Aorta (tissue), 5 donors: ENCODE results near the gene SULT1A3. TPM values are rescaled to one million over a fixed set of nuclear protein-coding genes. Genes with fewer than 3 reads are reported as not detected.
A peak's percentile ranks its signal among the peaks of the same experiment; 100 is the strongest.
"Not testable (repeated sequence)": the region's sequence is repeated elsewhere in the genome, so short reads cannot be mapped to it uniquely, and the experiment has no call there.

Experiments used
- ATAC-seq: fragments of 200-7000 bp; cut with Tn5 transposase; one replicate; pipeline ENCODE4 v1.9.1; 2022; ENCODE audit warnings: moderate library complexity; ENCODE audit not compliant: low FRiP score
- DNase-seq, 2 donors: peaks; one replicate each; pipeline ENCODE4 v3.0.0-alpha.2; 2020
- H3K27ac ChIP-seq, 2 donors: one replicate each; pipeline ENCODE4 v1.5.1; 2013; ENCODE audit warnings: low read length in 2 of 2, mild to moderate bottlenecking in 2 of 2, moderate library complexity in 2 of 2, control low read depth in 1 of 2, inconsistent platforms in 1 of 2, low read depth in 1 of 2
- H3K27me3 ChIP-seq, 2 donors: one replicate each; pipeline ENCODE4 v1.6.1; 2013; ENCODE audit warnings: control low read depth in 1 of 2, low read length in 1 of 2, mild to moderate bottlenecking in 1 of 2, moderate library complexity in 1 of 2; ENCODE audit not compliant: insufficient read depth in 2 of 2, control insufficient read depth in 1 of 2
- H3K36me3 ChIP-seq, 2 donors: one replicate each; pipeline ENCODE4 v1.6.1; 2013; ENCODE audit warnings: control low read depth in 1 of 2, low read length in 1 of 2, mild to moderate bottlenecking in 1 of 2; ENCODE audit not compliant: insufficient read depth in 2 of 2, control insufficient read depth in 1 of 2
- H3K4me1 ChIP-seq, 2 donors: one replicate each; pipeline ENCODE4 v1.6.1; 2013; ENCODE audit warnings: low read length in 2 of 2, control low read depth in 1 of 2, mild to moderate bottlenecking in 1 of 2, moderate library complexity in 1 of 2; ENCODE audit not compliant: insufficient read depth in 2 of 2, control insufficient read depth in 1 of 2
- H3K4me3 ChIP-seq, 2 donors: one replicate each; pipeline ENCODE4 v1.5.1; 2013; ENCODE audit warnings: low read length in 2 of 2, control low read depth in 1 of 2, mild to moderate bottlenecking in 1 of 2
- H3K9me3 ChIP-seq: one replicate; pipeline ENCODE4 v1.6.1; 2013; ENCODE audit warnings: mild to moderate bottlenecking, low read length; ENCODE audit not compliant: control insufficient read depth
- WGBS, 2 donors: extraction: QIAGEN DNeasy Blood & Tissue Kit; methylation state at CpG; one replicate each; pipeline ENCODE4 v1.1.7; 2013; 5-methylcytosine and 5-hydroxymethylcytosine counted together
- intact Hi-C, 2 donors: fragments of 100-400 bp; cut with DNase I; formaldehyde crosslinking; loops; one replicate each; pipeline versions ENCODE4 v1.14.2 to v1.15.0; 2022
- polyA plus RNA-seq, 2 donors: library from polyadenylated mRNA; stranded (reverse); fragments of 200-250 nt; gene quantifications; one replicate each; pipeline ENCODE4 v1.2.3, GENCODE V29; 2013
- total RNA-seq, 2 donors: library from RNA; stranded (reverse); fragmentation: NEBNext Ultra II Directional; extraction: Animal tissue kit (Norgen Biotek cat#: 25700); gene quantifications; one replicate each; pipeline ENCODE4 v1.2.1, GENCODE V29; 2021
- donor health status: healthy with polysubstance abuse.
- donor health status: Bipolar disorder and iron deficiency.
- donor health status: DM: no; HTN: no; CAD: no.
- donor health status: DM: no; HTN: no; CAD: no.
- donor health status: DM: yes; HTN: yes; CAD: no.

Gene SULT1A3
- total and polyA plus RNA-seq, 4 donors, result 6.6 to 91.1 (median 24.7) TPM

DNA sequence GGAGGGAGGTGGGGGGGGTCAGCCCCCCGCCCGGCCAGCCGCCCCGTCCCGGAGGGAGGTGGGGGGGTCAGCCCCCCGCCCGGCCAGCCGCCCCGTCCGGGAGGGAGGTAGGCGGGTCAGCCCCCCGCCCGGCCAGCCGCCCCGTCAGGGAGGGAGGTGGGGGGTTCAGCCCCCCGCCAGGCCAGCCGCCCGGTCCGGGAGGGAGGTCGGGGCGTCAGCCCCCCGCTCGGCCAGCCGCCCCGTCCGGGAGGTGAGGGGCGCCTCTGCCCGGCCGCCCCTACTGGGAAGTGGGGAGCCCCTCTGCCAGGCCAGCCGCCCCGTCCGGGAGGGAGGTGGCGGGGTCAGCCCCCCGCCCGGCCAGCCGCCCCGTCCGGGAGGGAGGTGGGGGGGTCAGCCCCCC is 29.6 kb upstream of the SULT1A3 start:
- 94 to 98% methylated on average over 11 to 36 of the region's 38 CpGs for WGBS, 2 donors
- not testable (repeated sequence) for H3K36me3 ChIP-seq, ATAC-seq, H3K27ac ChIP-seq, H3K27me3 ChIP-seq, H3K4me3 ChIP-seq, H3K4me1 ChIP-seq, H3K9me3 ChIP-seq
- DNase-seq, result peak in 1 of 2 donors; percentile 22
- intact Hi-C loops, result loop anchor here in 1 of 2 donors (10.0 kb wide), 1 partner anchor 55 kb away; the partner anchor contains the start of gene GDPD3

DNA sequence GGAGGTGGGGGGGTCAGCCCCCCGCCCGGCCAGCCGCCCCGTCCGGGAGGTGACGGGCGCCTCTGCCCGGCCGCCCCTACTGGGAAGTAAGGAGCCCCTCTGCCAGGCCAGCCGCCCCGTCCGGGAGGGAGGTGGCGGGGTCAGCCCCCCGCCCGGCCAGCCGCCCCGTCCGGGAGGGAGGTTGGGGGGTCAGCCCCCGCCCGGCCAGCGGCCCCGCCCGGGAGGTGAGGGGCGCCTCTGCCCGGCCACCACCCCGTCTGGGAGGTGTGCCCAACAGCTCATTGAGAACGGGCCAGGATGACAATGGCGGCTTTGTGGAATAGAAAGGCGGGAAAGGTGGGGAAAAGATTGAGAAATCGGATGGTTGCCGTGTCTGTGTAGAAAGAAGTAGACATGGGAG is 28.9 kb upstream of the SULT1A3 start:
- WGBS, 2 donors, result 88 to 90% methylated on average over 15 to 27 of the region's 31 CpGs
- H3K27me3 ChIP-seq, ATAC-seq, H3K36me3 ChIP-seq, H3K4me3 ChIP-seq, H3K9me3 ChIP-seq, H3K27ac ChIP-seq, H3K4me1 ChIP-seq, DNase-seq, intact Hi-C loops: not testable (repeated sequence)

DNA sequence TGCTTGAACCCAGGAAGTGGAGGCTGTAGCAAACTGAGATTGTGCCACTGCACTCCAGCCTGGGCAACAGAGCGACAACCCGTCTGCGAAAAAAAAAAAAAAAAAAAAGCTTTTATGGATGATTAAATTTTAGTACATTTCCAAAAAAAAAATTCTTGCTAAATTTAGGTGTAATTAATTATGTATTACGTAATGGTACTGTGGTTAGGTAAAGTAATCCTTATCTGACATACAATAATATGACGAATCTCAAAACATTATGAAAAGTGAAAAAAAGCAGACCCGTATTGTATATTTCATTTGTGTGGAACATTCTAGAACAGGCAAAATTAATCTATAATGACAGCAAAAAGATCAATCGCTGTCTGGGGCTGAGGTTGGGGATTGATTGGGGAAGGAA is 26.0 kb upstream of the SULT1A3 start:
- 72% methylated on average over 7 of the region's 7 CpGs for WGBS, 2 donors
- no peaks in the 10 kb centered on the region for H3K4me1 ChIP-seq
- intact Hi-C loops, result no loop called here

DNA sequence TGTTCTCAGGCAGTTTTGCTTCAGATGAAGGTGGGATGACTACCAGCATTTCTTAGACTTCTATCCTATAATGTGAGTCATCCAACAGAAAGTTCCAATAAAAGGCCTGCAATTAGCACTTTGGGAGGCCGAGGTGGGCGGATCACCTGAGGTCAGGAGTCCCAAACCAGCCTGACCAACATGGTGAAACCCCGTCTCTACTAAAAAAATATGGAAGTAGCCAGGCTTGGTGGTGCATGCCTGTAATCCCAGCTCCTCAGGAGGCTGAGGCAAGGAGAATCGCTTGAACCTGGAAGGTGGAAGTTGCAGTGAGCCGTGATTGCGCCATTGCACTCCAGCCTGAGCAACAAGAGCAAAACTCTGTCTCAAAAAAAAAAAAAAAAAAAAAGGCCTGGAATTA is 22.2 kb upstream of the SULT1A3 start:
- peak in 1 of 2 donors; percentile 49 for DNase-seq
- ATAC-seq, H3K27ac ChIP-seq, H3K36me3 ChIP-seq, H3K4me1 ChIP-seq, H3K27me3 ChIP-seq, intact Hi-C loops, H3K9me3 ChIP-seq, H3K4me3 ChIP-seq: not testable (repeated sequence)
- WGBS, 2 donors, result 88 to 90% methylated on average over 6 of the region's 6 CpGs

More for the DNA sequence above, 26.0 kb upstream of the SULT1A3 start:
- Histone ChIP-seq H3K27me3 (no peaks in the 10 kb centered on the region), H3K4me3 (no peak overlapping the region), H3K27ac (no peak overlapping the region), H3K36me3 (no peaks in the 10 kb centered on the region), H3K9me3 (no peaks in the 10 kb centered on the region)
- no peak for ATAC-seq
- DNase-seq, result no peak

DNA sequence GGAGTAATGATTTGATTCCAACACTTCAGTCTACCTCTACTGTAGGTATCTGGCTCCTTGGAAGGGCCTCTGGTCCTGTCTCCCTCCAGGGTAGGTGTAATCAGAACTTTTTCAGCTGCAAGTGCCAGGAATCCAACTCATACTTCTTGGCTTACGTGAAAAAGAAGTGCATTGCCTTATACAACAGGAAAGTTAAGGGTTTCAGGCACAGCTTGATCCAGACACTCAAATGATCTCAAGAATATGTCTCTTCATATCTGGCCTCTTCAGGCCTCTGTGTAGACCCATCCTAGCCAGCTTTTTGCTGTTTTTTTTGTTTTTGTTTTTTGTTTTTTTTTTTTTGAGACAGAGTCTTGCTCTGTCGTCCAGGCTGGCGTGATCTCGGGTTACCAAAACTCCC is 19.9 kb upstream of the SULT1A3 start:
- Histone ChIP-seq H3K9me3 (no peaks in the 10 kb centered on the region), H3K4me1 (no peaks in the 10 kb centered on the region), H3K27ac (no peak overlapping the region), H3K27me3 (no peaks in the 10 kb centered on the region), H3K36me3 (no peaks in the 10 kb centered on the region), H3K4me3 (no peak overlapping the region)
- ATAC-seq (no peak), DNase-seq (no peak)
- WGBS, 2 donors, result 92 to 94% methylated on average over 4 of the region's 4 CpGs
- intact Hi-C loops, result no loop called here

DNA sequence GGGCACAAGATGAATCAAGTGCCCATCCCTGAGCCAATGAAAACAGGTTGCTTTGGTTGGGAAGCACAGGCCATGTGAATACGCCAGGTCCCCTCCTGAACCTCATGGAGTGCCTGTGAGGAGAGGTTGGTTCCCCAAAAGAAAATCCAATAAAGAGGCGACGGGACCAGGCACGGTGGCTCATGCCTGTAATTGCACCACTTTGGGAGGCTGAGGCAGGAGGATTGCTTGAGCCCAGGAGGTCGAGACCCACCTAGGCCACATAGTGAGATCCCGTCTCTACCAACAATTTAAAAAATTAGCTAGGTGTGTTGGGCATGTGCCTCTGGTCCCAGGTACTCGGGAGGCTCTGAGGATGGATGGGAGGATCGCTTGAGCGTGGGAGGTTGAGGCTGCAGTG is 19.1 kb upstream of the SULT1A3 start:
- no peak overlapping the region for H3K4me3 ChIP-seq
- no peaks in the 10 kb centered on the region for H3K27me3 ChIP-seq
- H3K9me3 ChIP-seq, result no peaks in the 10 kb centered on the region
- no peaks in the 10 kb centered on the region for H3K36me3 ChIP-seq
- ATAC-seq (no peak), DNase-seq (no peak)
- H3K4me1 ChIP-seq, result no peaks in the 10 kb centered on the region
- H3K27ac ChIP-seq, result no peak overlapping the region
- 93 to 97% methylated on average over 9 of the region's 9 CpGs for WGBS, 2 donors
- intact Hi-C loops, result loop anchor here in 1 of 2 donors (5.0 kb wide), 1 partner anchor 58 kb away; the partner anchor contains the start of gene MAPK3

DNA sequence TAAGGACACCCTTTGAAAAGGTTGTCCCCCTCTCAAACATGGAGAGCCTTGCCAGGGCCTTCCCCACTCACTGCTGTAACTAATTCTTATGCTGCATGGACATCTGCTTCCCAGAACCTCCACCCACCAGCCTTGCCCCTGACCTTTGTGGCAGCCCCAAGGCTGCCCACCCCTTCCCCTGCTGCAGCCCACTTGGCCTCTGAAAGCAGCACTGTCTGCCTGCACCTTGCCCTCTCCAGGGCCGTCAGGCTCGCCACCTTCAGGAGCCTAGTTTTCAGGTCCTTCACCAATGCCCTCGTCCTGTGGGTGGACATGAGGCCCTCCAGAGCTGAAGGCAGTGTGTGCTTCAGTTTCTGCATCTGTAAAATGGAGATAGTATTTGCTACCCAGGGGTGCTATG is 18.3 kb upstream of the SULT1A3 start:
- 77 to 91% methylated on average over 3 of the region's 3 CpGs for WGBS, 2 donors
- no peak for ATAC-seq

DNA sequence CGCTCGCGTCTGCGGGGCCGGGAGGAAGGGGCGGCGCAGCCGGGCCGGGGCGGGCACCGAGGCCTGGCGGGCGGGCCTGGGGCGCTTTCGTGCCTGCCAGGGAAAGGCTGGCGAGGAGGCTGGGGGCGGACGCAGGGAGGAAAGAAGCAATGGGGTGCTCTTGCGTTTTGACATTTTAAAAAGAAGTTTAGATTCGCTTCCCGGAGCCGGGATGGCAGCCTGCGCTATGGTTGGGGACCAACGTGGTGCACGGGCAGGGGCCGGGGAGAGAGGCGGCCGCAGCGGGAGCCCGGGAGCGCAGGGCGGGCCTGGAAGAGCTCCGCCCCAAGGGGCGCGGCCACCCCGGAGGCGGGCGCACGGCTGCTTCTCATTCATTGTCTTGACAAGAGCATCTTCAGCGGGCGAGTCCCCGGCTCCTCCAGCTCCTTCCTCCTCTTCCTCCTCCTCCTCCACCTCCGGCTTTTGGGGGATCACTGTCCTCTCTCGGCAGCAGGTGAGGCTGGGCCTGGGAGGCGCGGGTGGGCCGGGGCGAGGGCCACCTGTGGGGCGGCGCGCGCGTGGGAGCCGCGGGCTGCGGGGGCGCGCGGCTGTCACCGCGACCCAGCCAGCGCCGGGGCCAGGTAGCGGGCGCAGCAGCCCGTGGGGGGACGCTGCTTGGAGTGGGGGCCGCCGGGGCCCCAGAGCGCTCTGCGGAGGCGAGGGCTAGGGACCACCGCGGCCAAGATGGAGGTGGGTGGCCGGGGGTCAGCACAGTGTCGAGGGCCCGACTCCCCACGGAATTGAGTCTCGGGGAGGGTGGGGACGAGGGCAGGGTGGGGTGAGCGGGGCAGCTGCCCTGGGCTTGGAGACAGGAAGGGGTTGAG is 15.6 kb upstream of the SULT1A3 start, which contains the start of gene CORO1A:
Gene CORO1A (plus strand): TSS at position 370 of the 863 bp plus-strand sequence. CDS start 1,608 bp downstream, outside the sequence.
- DNase-seq (peak; percentile 91 to 94), ATAC-seq (peak; percentile 86)
- Histone ChIP-seq H3K27me3 (no peaks in the 10 kb centered on the region), H3K4me1 (no peaks in the 10 kb centered on the region), H3K27ac (peak within 1 kb of the TSS in 1 of 2 donors; percentile 31), H3K36me3 (no peaks in the 10 kb centered on the region), H3K4me3 (peak within 1 kb of the TSS; percentile 59 to 88), H3K9me3 (no peaks in the 10 kb centered on the region)
- intact Hi-C loops, result loop anchor here in 1 of 2 donors (5.0 kb wide), 1 partner anchor 61 kb away; the partner anchor contains the start of gene MAPK3
- 0 to 1% methylated on average over 53 to 81 of the region's 81 CpGs for WGBS, 2 donors

More for the DNA sequence above, 18.3 kb upstream of the SULT1A3 start:
- Histone ChIP-seq H3K36me3 (no peaks in the 10 kb centered on the region), H3K4me1 (no peaks in the 10 kb centered on the region), H3K27me3 (no peaks in the 10 kb centered on the region), H3K27ac (no peak overlapping the region), H3K9me3 (no peaks in the 10 kb centered on the region), H3K4me3 (no peak overlapping the region)
- intact Hi-C loops, result loop anchor here in 1 of 2 donors (5.0 kb wide), 1 partner anchor 58 kb away; the partner anchor contains the start of gene MAPK3
- DNase-seq, result no peak
